ENCODE data around the gene ASPA.
"Not testable (repeated sequence)": the region's sequence is repeated elsewhere in the genome, so short reads cannot be mapped to it uniquely, and the experiment has no call there.

ASPA gene

DNA sequence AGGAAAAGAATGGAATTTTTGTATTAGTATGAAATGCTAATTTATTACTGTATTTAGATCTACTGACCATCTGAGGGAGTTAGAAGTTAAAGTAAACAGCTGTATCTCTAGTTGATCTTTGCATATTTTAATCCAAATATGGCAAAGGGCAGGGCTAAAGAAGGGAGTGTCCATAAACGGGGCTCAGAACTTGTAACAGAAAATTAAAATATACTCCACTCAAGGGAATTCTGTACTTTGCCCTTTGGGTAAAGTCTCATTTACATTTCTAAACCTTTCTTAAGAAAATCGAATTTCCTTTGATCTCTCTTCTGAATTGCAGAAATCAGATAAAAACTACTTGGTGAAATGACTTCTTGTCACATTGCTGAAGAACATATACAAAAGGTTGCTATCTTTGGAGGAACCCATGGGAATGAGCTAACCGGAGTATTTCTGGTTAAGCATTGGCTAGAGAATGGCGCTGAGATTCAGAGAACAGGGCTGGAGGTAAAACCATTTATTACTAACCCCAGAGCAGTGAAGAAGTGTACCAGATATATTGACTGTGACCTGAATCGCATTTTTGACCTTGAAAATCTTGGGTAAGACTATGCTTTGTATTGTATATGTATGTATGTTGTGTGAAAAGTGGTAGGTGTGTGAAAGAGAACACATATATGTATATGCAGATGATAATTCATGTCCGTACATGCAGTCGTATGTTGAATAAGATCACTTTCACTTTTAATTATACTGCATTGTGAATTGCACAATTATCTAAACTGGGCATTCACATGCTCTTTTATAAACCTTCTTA lies at the start of gene ASPA:
Gene ASPA, plus strand, starts transcription at position 186 of the 799 bp plus-strand sequence. Its CDS starts 163 bp downstream, at position 349.
- DNase-seq: no peak

DNA sequence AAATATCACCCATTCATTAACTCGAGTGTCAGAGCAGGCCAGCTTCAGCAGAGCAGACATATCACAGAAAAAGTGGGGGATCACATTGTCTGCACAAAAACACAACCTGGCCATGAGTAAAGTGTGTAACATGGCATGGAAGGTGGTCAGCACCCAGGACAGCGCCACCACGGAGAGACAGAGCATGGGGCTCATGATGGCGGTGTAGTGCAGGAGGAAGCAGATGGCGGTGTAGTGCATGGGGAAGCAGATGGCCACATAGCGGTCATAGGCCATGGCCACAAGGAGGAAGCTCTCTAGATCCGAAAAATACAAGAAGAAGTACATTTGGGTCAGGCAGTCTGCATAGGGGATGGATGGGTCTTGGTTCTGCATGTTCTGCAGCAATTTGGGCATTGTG lies 42.6 kb upstream of the ASPA start:
- DNase-seq: peak; percentile 62 to 73

DNA sequence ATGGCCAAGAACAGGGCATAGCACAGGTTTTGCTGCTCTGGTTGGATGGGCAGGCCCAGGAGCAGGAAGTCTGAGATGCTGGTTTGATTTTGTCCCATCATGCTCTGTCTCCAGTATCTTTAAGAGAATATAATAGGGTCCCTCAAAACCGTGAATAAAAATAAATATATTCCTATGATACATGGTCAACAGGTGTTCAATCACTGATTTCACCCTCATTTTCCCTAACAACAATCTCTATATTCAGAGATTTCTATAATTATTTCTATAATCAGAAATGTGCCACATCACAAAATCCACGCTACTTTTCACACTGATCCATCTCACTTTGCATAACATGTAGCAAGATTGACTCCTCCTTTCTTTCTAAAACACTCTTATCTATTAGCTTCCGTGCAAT lies 42.1 kb upstream of the ASPA start, which contains the start of gene OR1E2:
Gene OR1E2, minus strand, starts transcription at position 101 of the 400 bp plus-strand sequence. Its CDS starts 0 bp downstream, at position 101.
- no peak for DNase-seq

DNA sequence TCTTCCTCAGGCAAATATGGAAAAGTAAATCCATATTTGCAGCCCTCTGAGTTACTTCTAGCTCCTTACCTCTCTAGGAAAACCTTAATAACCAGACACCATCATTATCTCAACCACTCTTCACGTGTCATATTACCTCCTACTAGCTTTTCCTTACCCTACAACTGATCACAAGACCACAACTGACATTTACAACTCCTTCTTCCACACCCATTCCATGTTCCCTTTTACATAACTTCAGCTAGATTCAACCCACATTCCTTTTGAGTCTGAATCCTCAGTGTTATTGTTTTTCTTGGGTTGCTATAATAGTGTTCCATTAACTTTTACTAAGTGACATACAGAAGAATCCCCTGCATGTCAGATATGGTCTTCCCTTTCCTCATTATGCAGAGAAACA lies 37.4 kb upstream of the ASPA start:
- no peak for DNase-seq

DNA sequence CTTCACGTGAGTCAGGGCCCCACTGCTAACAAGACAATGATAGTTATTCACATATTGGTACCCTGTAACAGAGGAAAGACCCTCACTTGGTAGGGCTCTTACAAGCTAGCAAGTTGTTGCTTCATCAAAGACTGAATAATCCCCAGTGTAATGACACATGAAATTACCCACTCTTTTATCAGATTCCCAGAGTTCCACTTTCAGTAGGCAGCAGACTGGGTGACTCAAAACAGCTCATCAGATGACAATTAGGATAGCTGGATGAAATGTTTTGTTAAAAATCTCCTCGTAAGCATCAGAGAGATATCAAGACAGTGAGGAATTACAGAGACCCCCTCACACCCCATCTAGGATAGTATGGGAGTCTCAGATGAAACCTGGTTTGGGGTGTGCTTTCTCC lies 35.3 kb upstream of the ASPA start:
- no peak for DNase-seq

DNA sequence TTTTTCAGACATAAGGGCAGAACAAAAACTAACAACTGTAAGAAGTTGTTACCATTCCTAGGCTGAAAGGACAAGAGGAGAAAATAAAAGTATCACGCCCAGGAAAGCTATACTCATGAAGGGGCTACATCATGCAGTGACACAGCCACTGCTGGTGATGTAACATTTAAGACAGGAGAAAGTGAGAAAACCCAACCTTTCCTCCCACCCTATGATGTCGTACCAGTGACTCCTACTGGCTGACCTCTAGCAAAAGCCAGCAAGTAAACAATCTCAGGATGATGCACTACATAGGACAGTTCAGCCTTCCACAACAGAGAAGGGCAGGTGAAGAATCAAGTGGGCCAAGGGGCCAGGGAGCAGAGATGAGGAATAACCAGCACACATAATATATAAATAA lies 28.2 kb upstream of the ASPA start:
- peak in 1 of 2 experiments; percentile 1 for DNase-seq

DNA sequence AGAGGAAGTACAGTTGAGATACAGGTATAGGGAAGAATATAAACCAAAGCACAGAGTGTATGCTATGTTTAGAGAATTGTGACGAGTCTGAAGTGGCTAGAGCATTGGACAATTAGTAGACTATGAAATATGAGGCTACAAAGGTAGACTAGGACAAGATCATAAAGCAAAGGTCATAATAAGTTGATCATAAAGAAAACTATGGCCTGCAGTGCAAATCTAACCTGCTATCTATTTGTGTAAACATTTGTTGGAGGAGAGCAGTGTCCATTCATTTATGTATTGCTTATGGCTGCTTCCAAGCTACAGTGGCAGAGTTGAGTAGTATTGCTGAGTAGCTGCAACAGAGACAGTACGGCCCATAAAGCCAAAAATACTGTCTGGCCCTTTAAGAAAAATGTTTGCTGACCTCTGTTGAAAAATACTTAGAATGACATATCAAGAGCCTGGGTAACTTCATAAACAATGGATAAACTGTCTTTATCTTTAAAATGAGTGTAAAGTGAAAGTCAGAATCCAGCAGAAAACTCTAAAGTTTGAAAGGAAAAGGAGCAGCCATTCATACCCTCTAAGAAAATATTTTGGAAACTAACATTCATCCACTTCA lies 27.6 kb upstream of the ASPA start:
- DNase-seq: no peak

DNA sequence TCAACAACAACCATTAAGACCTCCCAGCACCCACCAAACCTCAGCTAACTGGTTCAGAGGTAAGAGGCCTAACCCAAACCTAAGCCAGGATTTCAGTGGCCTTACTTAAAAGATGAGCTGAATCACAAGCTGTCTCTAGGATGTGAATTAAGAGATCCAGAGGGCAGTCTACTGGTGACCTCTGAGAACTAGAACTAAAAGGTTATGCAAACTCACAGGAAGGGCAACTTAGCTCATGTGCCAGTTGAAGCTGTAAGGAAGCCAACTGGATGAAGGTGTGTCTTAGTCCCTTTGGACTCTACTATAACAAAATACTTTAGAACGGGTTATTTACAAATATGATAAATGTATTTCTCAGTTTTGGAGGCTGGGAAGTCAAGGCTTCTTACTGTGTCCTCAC lies 9.4 kb upstream of the ASPA start:
- DNase-seq: not testable (repeated sequence)

DNA sequence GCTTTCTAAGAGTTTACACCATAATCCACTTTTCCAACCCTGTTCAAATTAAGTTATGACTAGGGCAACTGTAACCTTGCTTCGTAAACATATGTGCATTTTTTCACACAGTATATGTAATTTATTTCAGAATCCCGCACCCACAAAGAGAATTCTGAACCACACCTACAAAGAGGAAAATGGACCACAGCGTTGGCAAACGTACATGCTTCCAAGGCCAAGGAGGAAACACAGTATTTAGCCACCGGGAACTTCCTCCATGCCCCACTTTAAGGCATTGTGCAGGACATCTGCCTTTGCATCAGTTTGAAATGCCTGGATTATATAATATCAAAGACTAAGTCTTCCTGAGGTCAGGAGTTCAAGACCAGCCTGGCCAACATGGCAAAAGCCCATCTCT lies 6.3 kb upstream of the ASPA start:
- DNase-seq: no peak

DNA sequence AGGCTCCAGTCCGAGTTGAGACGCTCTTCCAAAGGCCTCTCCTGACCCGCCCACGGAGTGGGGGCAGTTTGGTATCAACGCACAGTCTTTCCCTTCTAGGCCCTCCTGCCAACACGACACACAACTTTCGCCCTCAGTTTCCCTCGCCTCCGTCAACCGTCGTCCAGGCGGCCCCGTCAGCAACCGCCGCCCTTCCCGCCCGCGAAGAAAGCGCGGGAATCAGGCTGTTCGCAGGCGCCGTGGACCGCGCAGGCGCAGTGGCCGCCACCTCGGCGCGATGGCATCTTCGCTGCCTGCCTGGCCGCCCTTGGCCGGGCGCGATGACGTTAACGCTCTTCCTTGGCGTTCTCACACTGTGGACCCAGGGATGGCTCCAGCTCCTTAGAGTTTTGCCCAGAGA lies 4.2 kb upstream of the ASPA start, which contains the start of gene SPATA22:
Gene SPATA22, minus strand, starts transcription at position 221 of the 400 bp plus-strand sequence. CDS start 2,494 bp downstream, outside the sequence.
- DNase-seq: no peak

DNA sequence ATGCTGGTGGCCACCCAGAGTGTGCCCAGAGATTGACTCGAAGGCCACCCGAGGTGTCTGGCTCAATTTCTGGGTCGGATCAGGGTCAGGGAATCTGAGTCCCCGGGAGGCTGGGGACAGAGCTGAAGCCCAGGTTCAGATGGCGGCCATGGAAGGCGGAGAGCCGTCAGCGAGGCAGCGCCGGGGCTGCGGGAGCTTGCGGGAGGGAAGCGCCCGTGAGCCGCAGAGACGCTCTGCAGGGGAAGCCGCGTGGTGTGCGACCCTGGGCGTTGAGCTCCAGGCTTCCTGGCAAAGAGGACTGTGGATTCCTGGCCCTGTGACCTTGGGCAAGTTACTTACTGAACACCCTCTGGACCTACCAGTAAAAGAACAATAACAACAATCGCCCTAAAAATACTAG lies 3.7 kb upstream of the ASPA start:
- DNase-seq: no peak

DNA sequence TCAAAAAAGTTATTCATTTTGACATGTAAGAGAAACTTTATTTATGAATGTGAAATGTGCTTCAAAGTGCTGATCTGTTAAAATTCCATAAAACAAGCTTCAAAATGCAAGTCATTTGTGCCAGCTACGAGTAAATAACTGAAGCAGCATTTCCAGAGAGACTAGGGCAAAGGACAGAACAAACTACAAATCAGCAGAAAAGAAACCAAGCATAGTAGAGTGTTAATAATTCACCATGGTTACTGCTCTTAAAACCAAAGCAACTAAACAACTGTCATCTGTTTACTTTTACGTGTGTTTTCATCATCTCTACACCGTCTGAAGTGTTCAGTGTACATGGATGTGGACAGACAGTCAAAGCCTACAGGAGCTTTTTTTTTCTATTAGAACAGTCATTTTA lies 1.6 kb upstream of the ASPA start:
- DNase-seq: no peak

DNA sequence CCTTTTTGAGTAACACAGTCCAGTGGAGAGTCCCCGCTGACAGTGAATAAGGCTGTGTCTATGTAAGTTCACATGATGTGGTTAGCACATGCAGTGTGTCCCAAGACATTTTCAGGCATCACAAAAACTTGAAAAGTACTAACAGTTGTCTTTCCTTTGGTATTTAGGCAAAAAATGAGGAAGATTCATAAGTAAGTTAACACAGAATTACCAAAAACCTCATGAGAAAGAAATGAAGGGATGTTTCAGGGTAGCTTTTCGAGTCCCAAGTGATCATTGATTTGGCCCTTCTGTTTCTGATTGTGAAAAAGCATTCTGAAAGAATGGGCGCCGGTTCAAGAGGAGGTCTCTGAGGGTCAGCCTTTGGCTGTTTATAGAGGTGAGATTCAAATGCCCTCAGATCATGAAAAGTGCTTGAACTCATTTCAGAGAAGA lies 529 bp upstream of the ASPA start:
- no peak for DNase-seq

DNA sequence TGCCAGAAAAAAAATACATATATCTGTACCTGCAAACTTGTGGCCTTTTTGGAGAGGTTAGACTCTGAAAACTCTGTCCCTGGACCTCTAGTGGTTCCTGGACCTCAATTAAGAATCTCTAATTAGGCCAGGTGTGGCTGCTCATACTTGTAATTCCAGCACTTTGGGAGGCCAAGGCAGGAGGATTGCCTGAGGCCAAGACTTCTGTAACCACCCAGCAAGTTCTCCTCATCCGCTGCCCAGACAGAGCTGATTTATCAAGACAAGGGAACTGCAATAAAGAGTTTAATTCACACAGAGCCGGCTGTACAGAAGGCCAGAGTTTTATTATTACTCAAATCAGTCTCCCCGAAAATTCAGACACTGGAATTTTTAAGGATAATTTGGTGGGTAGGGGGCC lies 4.2 kb downstream of the ASPA start:
- DNase-seq: no peak

DNA sequence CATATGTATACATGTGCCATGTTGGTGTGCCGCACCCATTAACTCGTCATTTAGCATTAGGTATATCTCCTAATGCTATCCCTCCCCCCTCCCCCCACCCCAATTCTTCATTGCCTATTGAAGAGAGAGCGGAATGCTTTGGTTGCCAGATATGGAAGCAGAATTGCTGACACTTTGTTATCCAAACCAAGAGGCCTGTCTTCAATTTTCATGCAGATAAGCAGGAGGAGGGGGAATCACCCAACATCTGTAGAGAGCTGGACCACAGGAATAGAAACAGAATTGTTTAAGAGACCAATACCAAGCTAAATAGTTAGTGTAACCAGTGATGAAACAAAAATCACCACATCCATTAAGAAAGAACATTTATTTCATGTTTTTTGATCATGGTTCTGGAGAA lies 7.1 kb downstream of the ASPA start:
- no peak for DNase-seq

DNA sequence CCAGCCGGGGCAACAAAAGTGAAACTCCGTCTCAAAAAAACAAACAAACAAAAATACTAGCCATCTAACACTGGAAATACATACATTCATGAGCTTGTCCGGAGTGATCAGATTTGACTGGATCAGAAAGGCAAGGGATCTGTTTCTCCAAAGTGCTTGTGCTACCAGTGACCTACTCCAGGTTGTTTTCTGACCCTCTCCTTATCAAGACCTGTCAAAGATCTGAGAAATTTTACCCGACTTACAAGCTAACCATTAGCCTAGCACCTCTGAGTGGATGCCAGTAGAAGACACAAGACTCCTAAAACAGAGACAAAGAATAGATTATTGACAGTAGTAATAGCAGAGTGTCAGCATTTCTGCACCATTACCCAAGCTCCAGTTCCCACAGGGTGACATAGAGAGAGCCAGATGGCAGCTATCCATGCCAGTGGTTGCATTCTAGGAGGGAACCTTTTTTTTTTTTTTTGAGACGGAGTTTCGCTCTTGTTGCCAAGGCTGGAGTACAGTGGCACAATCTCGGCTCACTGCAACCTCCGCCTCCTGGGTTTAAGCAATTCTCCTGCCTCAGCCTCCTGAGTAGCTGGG lies 9.8 kb downstream of the ASPA start:
- DNase-seq: no peak

DNA sequence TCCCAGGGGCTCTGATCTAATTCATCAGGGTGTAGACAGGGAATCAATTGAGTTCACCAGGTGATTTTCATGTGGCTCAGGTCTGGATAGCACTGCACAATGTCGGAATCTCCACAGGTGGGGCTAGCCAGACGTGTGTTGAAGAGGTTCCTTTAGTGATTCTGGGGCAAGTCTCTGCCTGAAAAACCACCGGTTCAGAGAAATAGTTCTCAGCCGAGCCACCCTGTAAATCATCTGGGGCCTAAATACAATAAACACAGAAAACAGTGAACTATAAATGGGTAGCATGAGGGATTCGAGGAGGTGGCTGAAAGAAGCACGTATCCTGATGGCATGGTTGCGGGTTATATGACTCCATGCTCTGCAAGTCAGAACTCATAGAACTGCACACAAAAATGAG lies 21.3 kb downstream of the ASPA start:
- DNase-seq: no peak

DNA sequence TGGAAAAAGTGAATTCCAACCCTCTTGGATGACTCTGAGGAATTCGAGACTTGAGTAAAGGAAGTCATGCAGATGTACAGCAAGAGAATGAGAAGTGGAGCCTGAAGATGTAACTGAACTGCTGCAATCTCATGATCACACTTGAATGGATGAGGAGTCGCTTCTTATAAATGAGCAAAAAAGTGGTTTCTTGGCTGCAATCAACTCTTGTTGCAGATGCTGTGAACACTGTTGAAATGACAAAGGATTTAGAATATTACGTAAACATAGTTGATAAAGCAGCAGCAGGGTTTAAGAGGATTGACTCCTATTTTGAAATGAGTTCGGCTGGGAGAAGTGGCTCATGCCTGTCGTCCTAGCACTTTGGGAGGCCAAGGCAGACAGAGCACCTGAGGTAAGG lies 25.5 kb downstream of the ASPA start:
- DNase-seq: no peak

DNA sequence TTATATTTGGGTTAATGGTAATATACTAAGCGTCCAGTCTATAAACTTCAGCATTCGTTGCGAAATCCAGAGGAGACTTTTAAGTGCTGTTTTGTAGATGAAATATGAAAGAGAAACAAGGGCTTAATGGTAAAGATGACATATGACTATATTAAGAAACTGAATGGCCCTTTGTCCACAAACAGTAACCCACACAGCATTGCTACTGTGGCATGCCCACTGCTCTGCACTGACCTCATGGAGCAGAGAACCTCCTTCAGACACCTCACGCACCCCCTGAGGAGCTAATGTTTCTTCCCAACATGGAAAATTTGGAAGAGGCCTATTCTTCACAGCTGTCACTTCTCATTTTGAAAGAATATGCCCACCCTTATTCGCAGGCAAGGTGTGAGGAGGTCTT lies 26.7 kb downstream of the ASPA start:
- DNase-seq: no peak

DNA sequence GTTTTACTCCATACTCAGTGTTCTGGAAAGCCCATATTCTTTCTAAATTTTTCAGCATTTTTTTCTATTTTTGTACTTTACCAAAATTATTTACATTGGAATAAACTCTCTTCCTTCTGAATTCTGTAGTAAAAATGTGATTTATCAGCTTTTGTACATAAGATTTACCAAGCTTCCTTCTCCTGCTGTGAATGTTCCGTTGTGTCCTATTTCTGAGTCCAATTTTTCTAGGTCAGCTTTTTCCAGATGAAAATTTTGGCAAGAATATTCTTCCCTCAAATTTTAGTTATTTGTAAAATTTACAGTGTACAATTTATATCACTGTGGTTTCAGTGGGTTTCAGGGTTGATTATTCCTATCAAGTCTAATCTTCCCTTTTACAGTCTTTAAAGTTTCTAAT lies 27.5 kb downstream of the ASPA start:
- DNase-seq: no peak

DNA sequence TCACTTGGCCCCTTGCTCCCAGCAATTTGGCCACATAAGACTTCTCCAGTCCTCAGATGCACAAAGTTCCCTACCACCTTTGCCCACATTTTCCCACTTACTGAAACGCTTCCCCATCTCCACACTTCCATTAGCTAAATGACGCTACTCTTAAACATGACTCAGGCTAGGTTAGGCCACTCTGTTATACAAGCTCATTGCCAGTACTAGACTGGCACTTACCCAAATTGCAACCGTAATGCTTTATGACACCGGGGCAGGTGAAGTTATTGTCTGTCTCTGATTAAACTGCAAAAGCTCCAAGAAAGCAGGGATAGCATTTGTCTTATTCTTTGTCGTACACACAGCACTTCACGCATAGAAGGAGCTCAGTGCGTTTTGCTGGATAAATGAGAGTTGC lies 29.2 kb downstream of the ASPA start:
- DNase-seq: no peak

DNA sequence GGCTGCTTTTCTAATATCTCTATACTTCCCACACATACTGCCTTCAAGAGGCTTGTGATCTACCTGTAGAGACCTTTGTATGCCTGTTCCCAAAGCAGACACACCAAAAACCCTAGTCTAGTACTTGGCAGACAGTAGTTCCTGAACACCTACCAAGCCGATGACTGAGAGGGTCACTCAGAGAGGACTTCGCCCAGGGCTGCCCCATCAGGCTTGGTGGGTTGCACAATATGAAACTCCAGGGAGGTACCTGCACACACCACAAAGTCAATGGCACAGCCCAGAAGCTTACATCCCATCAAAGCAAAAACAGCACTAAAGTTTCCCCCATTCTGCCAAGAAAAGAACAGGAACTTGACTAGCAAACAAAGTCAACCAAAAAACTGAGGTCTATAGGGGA lies 30.3 kb downstream of the ASPA start:
- DNase-seq: no peak

DNA sequence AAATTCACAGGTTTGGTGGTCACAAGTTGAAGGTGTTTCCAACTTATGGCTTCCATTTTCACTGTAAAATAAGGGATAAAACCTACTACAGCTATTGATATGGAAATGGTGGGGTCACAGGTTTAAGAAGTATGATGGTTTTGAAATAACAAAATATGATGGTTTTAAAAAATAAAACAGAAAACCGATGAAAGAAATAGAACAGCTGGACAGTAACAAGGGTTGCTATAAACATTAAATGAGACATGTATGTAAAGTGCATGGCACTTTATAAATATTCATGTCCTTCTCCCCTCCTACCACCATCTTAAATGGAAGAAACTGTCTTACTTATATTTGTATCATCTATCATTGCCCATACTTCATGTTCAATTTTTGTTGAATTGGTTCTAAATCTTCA lies 31.3 kb downstream of the ASPA start:
- DNase-seq: no peak

DNA sequence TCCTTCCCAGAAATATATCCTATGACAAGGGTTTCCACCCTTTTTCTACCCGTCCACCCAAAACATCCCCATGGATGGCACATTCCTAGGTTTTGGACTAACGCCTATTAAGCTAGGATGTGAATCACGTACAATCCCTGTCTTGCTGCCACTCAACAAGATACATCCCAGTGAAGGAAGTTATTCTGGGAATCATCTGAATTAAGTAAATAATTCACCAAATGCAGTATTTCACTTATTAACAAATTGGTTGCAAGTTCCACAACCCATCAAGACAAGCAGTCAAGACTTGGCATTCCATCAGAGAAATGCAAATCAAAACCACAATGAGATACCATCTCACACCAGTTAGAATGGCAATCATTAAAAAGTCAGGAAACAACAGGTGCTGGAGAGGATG lies 32.1 kb downstream of the ASPA start:
- DNase-seq: no peak
